ENCODE results near the gene LRTM1. TPM values are rescaled to one million over a fixed set of nuclear protein-coding genes. Genes with fewer than 3 reads are reported as not detected.

LRTM1 gene
- total RNA-seq, 1 experiment from 2014 or later = not detected

DNA sequence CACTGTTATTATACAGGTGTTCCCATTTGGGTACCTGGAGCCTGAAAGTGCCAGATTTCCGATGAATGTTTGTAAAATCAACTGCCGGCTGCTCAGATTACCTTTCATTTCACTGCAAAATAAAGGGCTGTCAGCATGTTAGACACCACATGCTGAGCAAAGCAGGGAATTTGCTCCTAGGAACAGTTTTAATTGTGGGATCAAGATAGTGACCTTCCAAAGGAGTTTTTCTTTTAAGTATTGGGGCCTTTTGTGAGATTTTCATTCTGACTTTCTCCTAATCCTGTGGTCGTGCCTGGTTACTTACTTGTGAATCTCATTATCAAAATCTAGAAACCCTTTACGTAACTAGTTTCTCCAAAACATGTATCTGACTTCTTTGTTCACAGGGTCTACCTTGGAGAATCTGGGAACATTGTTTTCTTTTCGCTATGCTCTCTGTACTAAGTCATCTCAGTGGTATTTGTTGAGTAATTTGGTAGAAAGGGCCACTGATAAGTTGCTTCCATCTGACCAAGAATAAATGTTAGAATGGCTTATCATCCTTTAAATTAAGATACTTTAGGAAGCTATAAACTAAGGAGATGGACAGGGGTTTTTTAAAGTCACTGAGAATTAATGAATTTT lies 40.8 kb upstream of the LRTM1 start:
- H2BK20ac ChIP-seq (ENCODE audit: low read depth, low read length, poor library complexity, severe bottlenecking) = no peak overlapping the region
- TF ChIP-seq, protein P1, sequence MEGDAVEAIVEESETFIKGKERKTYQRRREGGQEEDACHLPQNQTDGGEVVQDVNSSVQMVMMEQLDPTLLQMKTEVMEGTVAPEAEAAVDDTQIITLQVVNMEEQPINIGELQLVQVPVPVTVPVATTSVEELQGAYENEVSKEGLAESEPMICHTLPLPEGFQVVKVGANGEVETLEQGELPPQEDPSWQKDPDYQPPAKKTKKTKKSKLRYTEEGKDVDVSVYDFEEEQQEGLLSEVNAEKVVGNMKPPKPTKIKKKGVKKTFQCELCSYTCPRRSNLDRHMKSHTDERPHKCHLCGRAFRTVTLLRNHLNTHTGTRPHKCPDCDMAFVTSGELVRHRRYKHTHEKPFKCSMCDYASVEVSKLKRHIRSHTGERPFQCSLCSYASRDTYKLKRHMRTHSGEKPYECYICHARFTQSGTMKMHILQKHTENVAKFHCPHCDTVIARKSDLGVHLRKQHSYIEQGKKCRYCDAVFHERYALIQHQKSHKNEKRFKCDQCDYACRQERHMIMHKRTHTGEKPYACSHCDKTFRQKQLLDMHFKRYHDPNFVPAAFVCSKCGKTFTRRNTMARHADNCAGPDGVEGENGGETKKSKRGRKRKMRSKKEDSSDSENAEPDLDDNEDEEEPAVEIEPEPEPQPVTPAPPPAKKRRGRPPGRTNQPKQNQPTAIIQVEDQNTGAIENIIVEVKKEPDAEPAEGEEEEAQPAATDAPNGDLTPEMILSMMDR (conservative IDR thresholded peaks at IDR 0.05) = no peak
- no peak overlapping the region for H4K8ac ChIP-seq (replicated peaks; ENCODE audit: insufficient read length, low read depth, low read length)
- no peaks in the 10 kb centered on the region; the same call in none of the 2 replicates for H3K27me3 Mint-ChIP-seq (ENCODE audit: low read depth)
- H2BK120ac ChIP-seq (ENCODE audit: low read depth, low read length, poor library complexity, severe bottlenecking) = no peak overlapping the region
- H3K27ac ChIP-seq (ENCODE audit: insufficient read length, low read depth, low read length) = no peak overlapping the region
- no peak overlapping the region for H3K4me2 ChIP-seq (ENCODE audit: insufficient read depth, insufficient read length, low read length)
- no peaks in the 10 kb centered on the region for H4K20me1 ChIP-seq (ENCODE audit: control insufficient read depth, insufficient read depth, insufficient read length)
- no peak overlapping the region for H3T11ph ChIP-seq (ENCODE audit: low read length)
- no peak overlapping the region for H3K18ac ChIP-seq (ENCODE audit: insufficient read length, low read depth, low read length)
- H3K4ac ChIP-seq (ENCODE audit: low read depth, low read length) = no peak overlapping the region
- no peak overlapping the region for H3K9ac ChIP-seq (ENCODE audit: extremely low read depth, insufficient read length, low read length)
- no peak overlapping the region for H2AK5ac ChIP-seq (ENCODE audit: insufficient read length, low read length)
- H3K27ac Mint-ChIP-seq = no peak overlapping the region
- H3K9me3 Mint-ChIP-seq = no peaks in the 10 kb centered on the region
- H2BK15ac ChIP-seq (ENCODE audit: low read depth, low read length) = no peak overlapping the region
- no peak overlapping the region for H4K5ac ChIP-seq (ENCODE audit: insufficient read length, low read depth, low read length)
- no peak for DNase-seq
- no peaks in the 10 kb centered on the region for H3K4me1 ChIP-seq (ENCODE audit: insufficient read depth, low read length)
- H2BK12ac ChIP-seq (ENCODE audit: insufficient read length, low read depth, low read length) = no peak overlapping the region
- WGBS (ENCODE audit: extremely low coverage, insufficient read length, low lambda C conversion rate) = no CpG with 5 or more reads among the region's 5 CpGs
- no peak overlapping the region for H3K14ac ChIP-seq (ENCODE audit: insufficient read depth, low read length)
- H3K79me1 ChIP-seq (ENCODE audit: insufficient read depth, low read depth, low read length, poor library complexity, severe bottlenecking) = no peaks in the 10 kb centered on the region
- H3K4me3 Mint-ChIP-seq = no peak overlapping the region
- no peaks in the 10 kb centered on the region for H3K36me3 Mint-ChIP-seq (ENCODE audit: insufficient read depth in 1 of 3, low read depth in 3 of 3)
- H4K91ac ChIP-seq (ENCODE audit: insufficient read length, low read depth, low read length) = no peak overlapping the region
- H3K79me2 ChIP-seq (ENCODE audit: insufficient read depth, low read length) = no peaks in the 10 kb centered on the region
- H3K23me2 ChIP-seq (ENCODE audit: insufficient read length, low read depth, low read length, poor library complexity, severe bottlenecking) = no peaks in the 10 kb centered on the region
- no peaks in the 10 kb centered on the region for H3K27me3 ChIP-seq (ENCODE audit: insufficient read depth, low read length)
- no peak overlapping the region for H3K23ac ChIP-seq (ENCODE audit: insufficient read length, low read depth, low read length)
- peaks cover 15% of the 10 kb centered on the region in 2 experiments for H3K4me1 Mint-ChIP-seq
- H2AFZ ChIP-seq (ENCODE audit: low read length) = no peak overlapping the region
- H3K56ac ChIP-seq (ENCODE audit: insufficient read length, low read depth, low read length) = no peak overlapping the region
- H3K9me3 ChIP-seq (ENCODE audit: control insufficient read depth, low read depth, low read length) = no peaks in the 10 kb centered on the region
- no peak overlapping the region for H2BK5ac ChIP-seq (ENCODE audit: insufficient read length, low read length)

All from H9 (cell line).